GM12878 (cell line): ENCODE measurements around the gene IER5L. TPM values are rescaled to one million over a fixed set of nuclear protein-coding genes. Genes with fewer than 3 reads are reported as not detected.

ENCODE experiments used
- ASH2L ChIP-seq: fragments of 300-600, 200-600 bp; sonication (generic); IDR thresholded peaks from 2 replicates; pipeline ENCODE4 v1.6.1; 2017; ENCODE audit warnings: low read depth, mild to moderate bottlenecking, borderline replicate concordance
- CEBPZ ChIP-seq: fragments of 150-350 bp; IDR thresholded peaks from 2 replicates; pipeline ENCODE4 v1.6.1; 2016; ENCODE audit warnings: low read depth, low read length
- CTCF ChIP-seq, 3 experiments: IDR thresholded peaks in 2 of 3; conservative IDR thresholded peaks in 1 of 3; 2 replicates each; pipeline ENCODE4 v1.5.1; 2011; ENCODE audit warnings: low read depth in 3 of 3, low read length in 3 of 3, mild to moderate bottlenecking in 3 of 3, control low read depth in 2 of 3, moderate library complexity in 2 of 3, inconsistent platforms in 1 of 3, mixed read lengths in 1 of 3; ENCODE audit not compliant: control insufficient read depth in 2 of 3, insufficient read depth in 1 of 3; ENCODE audit errors: extremely low read depth in 1 of 3
- CUX1 ChIP-seq: IDR thresholded peaks from 2 replicates; pipeline ENCODE4 v1.6.1; 2012; ENCODE audit warnings: improper control_type of control experiment, low read depth, low read length; ENCODE audit not compliant: insufficient replicate concordance
- DPF2 ChIP-seq: fragments of 450-650 bp; IDR thresholded peaks from 2 replicates; pipeline ENCODE4 v1.6.1; 2017; ENCODE audit warnings: mild to moderate bottlenecking
- ETV6 ChIP-seq, 2 experiments: fragments of 450-650 bp in 1 of 2; IDR thresholded peaks in 1 of 2; conservative IDR thresholded peaks in 1 of 2; 2 replicates each; pipeline ENCODE4 v1.6.1; 2014; ENCODE audit warnings: antibody characterized with exemption in 1 of 2, borderline replicate concordance in 1 of 2, low read depth in 1 of 2, mild to moderate bottlenecking in 1 of 2, moderate library complexity in 1 of 2
- MAX ChIP-seq: IDR thresholded peaks from 2 replicates; pipeline ENCODE4 v1.6.1; 2012; ENCODE audit warnings: low read depth, low read length, improper control_type of control experiment
- MTA2 ChIP-seq: fragments of 450-650 bp; IDR thresholded peaks from 2 replicates; pipeline ENCODE4 v1.6.1; 2016; ENCODE audit warnings: low read depth, mild to moderate bottlenecking, moderate library complexity
- MXI1 ChIP-seq: fragments of 150-350 bp; IDR thresholded peaks from 2 replicates; pipeline ENCODE4 v1.6.1; 2011; ENCODE audit warnings: low read depth, mild to moderate bottlenecking, inconsistent platforms, low read length, improper control_type of control experiment
- NR2C2 ChIP-seq: IDR thresholded peaks from 2 replicates; pipeline ENCODE4 v1.6.1; 2011; ENCODE audit warnings: borderline replicate concordance, low read depth; ENCODE audit not compliant: control insufficient read depth, insufficient read length
- SMARCA5 ChIP-seq: fragments of 450-650 bp; IDR thresholded peaks from 2 replicates; pipeline ENCODE4 v1.6.1; 2017; ENCODE audit warnings: mild to moderate bottlenecking
- SPI1 ChIP-seq: IDR thresholded peaks from 2 replicates; pipeline ENCODE4 v1.6.1; 2011; ENCODE audit warnings: low read depth, mild to moderate bottlenecking, low read length, moderate library complexity, borderline replicate concordance; ENCODE audit not compliant: insufficient read depth
- STAT1 ChIP-seq: fragments of 450-650 bp; conservative IDR thresholded peaks from 2 replicates; pipeline ENCODE4 v1.6.1; 2014; ENCODE audit warnings: antibody characterized with exemption, mild to moderate bottlenecking
- TCF12 ChIP-seq: IDR thresholded peaks from 2 replicates; pipeline ENCODE4 v1.6.1; 2011; ENCODE audit warnings: low read depth, mild to moderate bottlenecking, low read length
- polyA plus RNA-seq, 11 experiments: library from polyadenylated mRNA; depleted of rRNA in 4 of 11; unstranded in 6 of 11; stranded (reverse) in 5 of 11; fragments of >200 nt; fragmentation: Nextera tagmentation in 4 of 11; fragmentation: Illumina TruSeq in 1 of 11; extraction: Ambion mirVana in 4 of 11; extraction: Trizol in 1 of 11; gene quantifications; 1 replicate in 1 of 11; 2 replicates in 10 of 11; pipeline versions ENCODE4 v1.2.1 to v1.2.3, GENCODE V29; 2011 to 2016; ENCODE audit warnings: inconsistent platforms in 2 of 11, missing spikeins in 2 of 11, low read depth in 1 of 11
- total RNA-seq, 4 experiments: library from RNA; depleted of rRNA in 3 of 4; stranded (reverse); fragments of >200 nt in 3 of 4; fragmentation: Illumina TruSeq in 1 of 4; extraction: Trizol in 1 of 4; gene quantifications; 2 replicates each; pipeline versions ENCODE4 v1.2.1 to v1.2.3, GENCODE V29; 2013 to 2021

Gene IER5L
- total and polyA plus RNA-seq, 10 of the 15 experiments (the other 5 are each of a cell fraction or from before 2014, with no cell fraction given), result 0.04 to 1.4 (median 0.17) TPM

- TF ChIP-seq MAX, result peak; percentile 71
- no peak for TF ChIP-seq DPF2
- TF ChIP-seq SMARCA5, result peak; percentile 56; the same call in 1 of the 2 replicates
- TF ChIP-seq CEBPZ, result no peak
- TF ChIP-seq CUX1, result no peak
- peak; percentile 42; the same call in 1 of the 2 replicates for TF ChIP-seq SPI1
- TF ChIP-seq ASH2L, result no peak
- TF ChIP-seq ETV6 (conservative IDR thresholded peaks at IDR 0.05 in 1 of 2, IDR thresholded peaks at IDR 0.05 in 1 of 2; ENCODE audit: borderline replicate concordance in 1 of 2, low read depth in 1 of 2), result no peak
- no peak for TF ChIP-seq TCF12
- TF ChIP-seq MXI1, result peak; percentile 65; the same call in 1 of the 2 replicates
- no peak for TF ChIP-seq STAT1
- TF ChIP-seq NR2C2, result no peak
- TF ChIP-seq MTA2, result no peak; the same call in 1 of the 2 replicates
- TF ChIP-seq CTCF (IDR thresholded peaks at IDR 0.05 in 2 of 3, conservative IDR thresholded peaks at IDR 0.05 in 1 of 3; ENCODE audit: control insufficient read depth in 2 of 3, extremely low read depth in 1 of 3, insufficient read depth in 1 of 3, low read depth in 3 of 3, low read length in 3 of 3), result peak; percentile 78 to 91 (median 91)
Observed at GRCh38 chr9:129139233-129139992, 38.6 kb downstream of the IER5L start (continued).
